TTC549 (cell line): Measurements from ENCODE around the gene ALDH3B2.
"Not testable (repeated sequence)": the region's sequence is repeated elsewhere in the genome, so short reads cannot be mapped to it uniquely, and the experiment has no call there.

Experiments
- FAIRE-seq: peaks from 2 replicates; lab custom pipeline; 2012; peaks lifted over from hg19 to GRCh38; lab: Jason Lieb, UNC

Gene ALDH3B2

GRCh38 chr11:67660752-67661151 lies 13.7 kb downstream of the ALDH3B2 start:
- FAIRE-seq, result not testable (repeated sequence)

GRCh38 chr11:67659651-67660165 lies 14.7 kb downstream of the ALDH3B2 start:
- not testable (repeated sequence) for FAIRE-seq

- FAIRE-seq, result no peak
These were observed 17.1 kb downstream of the ALDH3B2 start for GRCh38 chr11:67657300-67657699.

GRCh38 chr11:67656278-67656922 lies 18.0 kb downstream of the ALDH3B2 start:
- FAIRE-seq, result no peak

- no peak for FAIRE-seq
These were observed 20.2 kb downstream of the ALDH3B2 start for GRCh38 chr11:67654225-67654624.

- FAIRE-seq, result no peak
These were observed 21.2 kb downstream of the ALDH3B2 start for GRCh38 chr11:67652965-67653845.

GRCh38 chr11:67651976-67652781 lies 22.2 kb downstream of the ALDH3B2 start:
- FAIRE-seq, result no peak

GRCh38 chr11:67649634-67650510 lies 24.6 kb downstream of the ALDH3B2 start:
- FAIRE-seq, result no peak

- FAIRE-seq, result no peak
These were observed 25.4 kb downstream of the ALDH3B2 start for GRCh38 chr11:67648796-67649613.

- FAIRE-seq, result no peak
These were observed 26.2 kb downstream of the ALDH3B2 start for GRCh38 chr11:67648140-67648795.

GRCh38 chr11:67647471-67647870 lies 27.0 kb downstream of the ALDH3B2 start:
- no peak for FAIRE-seq

GRCh38 chr11:67646535-67647336 lies 27.7 kb downstream of the ALDH3B2 start:
- no peak for FAIRE-seq

GRCh38 chr11:67645521-67646461 lies 28.6 kb downstream of the ALDH3B2 start:
- no peak for FAIRE-seq

- FAIRE-seq, result no peak
These were observed 29.7 kb downstream of the ALDH3B2 start for GRCh38 chr11:67644472-67645418.

GRCh38 chr11:67644042-67644441 lies 30.4 kb downstream of the ALDH3B2 start:
- FAIRE-seq, result no peak

GRCh38 chr11:67642173-67643120 lies 32.0 kb downstream of the ALDH3B2 start:
- no peak for FAIRE-seq
